ENCODE results near the gene RNF130.
"Not testable (repeated sequence)": the region's sequence is repeated elsewhere in the genome, so short reads cannot be mapped to it uniquely, and the experiment has no call there.

RNF130 gene

GRCh38 chr5:179969110-179969509, 102.4 kb downstream of the RNF130 start:
- Histone ChIP-seq H3K9me3 (ENCODE audit: control insufficient read depth, low read length) (no peaks in the 10 kb centered on the region), H3K4me1 (ENCODE audit: control insufficient read depth, insufficient read depth, low read length, poor library complexity, severe bottlenecking) (no peaks in the 10 kb centered on the region), H3K4me3 (ENCODE audit: extremely low read depth, insufficient read depth, low read length, poor library complexity, severe bottlenecking) (no peak overlapping the region), H3K36me3 (ENCODE audit: control insufficient read depth, insufficient read depth, low read length) (peaks cover 63% of the 10 kb centered on the region), H3K27ac (ENCODE audit: low read depth, low read length, severe bottlenecking) (no peak overlapping the region)
- WGBS, 2 experiments (ENCODE audit: insufficient coverage in 2 of 2): 93 to 95% methylated on average over 3 to 4 of the region's 4 CpGs

- Histone ChIP-seq H3K36me3 (ENCODE audit: control insufficient read depth, insufficient read depth, low read length) (peaks cover 66% of the 10 kb centered on the region), H3K4me3 (ENCODE audit: extremely low read depth, insufficient read depth, low read length, poor library complexity, severe bottlenecking) (no peak overlapping the region), H3K4me1 (ENCODE audit: control insufficient read depth, insufficient read depth, low read length, poor library complexity, severe bottlenecking) (no peaks in the 10 kb centered on the region), H3K27ac (ENCODE audit: low read depth, low read length, severe bottlenecking) (no peak overlapping the region), H3K9me3 (ENCODE audit: control insufficient read depth, low read length) (no peaks in the 10 kb centered on the region)
- 17 to 33% methylated on average over 1 of the region's 1 CpG for WGBS, 2 experiments (ENCODE audit: insufficient coverage in 2 of 2)
Measured at GRCh38 chr5:179967489-179967888, 104.1 kb downstream of the RNF130 start.

GRCh38 chr5:179964015-179964414, 107.5 kb downstream of the RNF130 start:
- Histone ChIP-seq H3K36me3 (ENCODE audit: control insufficient read depth, insufficient read depth, low read length) (peaks cover 66% of the 10 kb centered on the region), H3K9me3 (ENCODE audit: control insufficient read depth, low read length) (no peaks in the 10 kb centered on the region), H3K4me3 (ENCODE audit: extremely low read depth, insufficient read depth, low read length, poor library complexity, severe bottlenecking) (no peak overlapping the region), H3K27ac (ENCODE audit: low read depth, low read length, severe bottlenecking) (no peak overlapping the region), H3K4me1 (ENCODE audit: control insufficient read depth, insufficient read depth, low read length, poor library complexity, severe bottlenecking) (no peaks in the 10 kb centered on the region)
- 95 to 98% methylated on average over 5 to 8 of the region's 8 CpGs for WGBS, 2 experiments (ENCODE audit: insufficient coverage in 2 of 2)

GRCh38 chr5:179963375-179963774, 108.2 kb downstream of the RNF130 start:
- Histone ChIP-seq H3K27ac (ENCODE audit: low read depth, low read length, severe bottlenecking) (no peak overlapping the region), H3K36me3 (ENCODE audit: control insufficient read depth, insufficient read depth, low read length) (peaks cover 65% of the 10 kb centered on the region), H3K4me1 (ENCODE audit: control insufficient read depth, insufficient read depth, low read length, poor library complexity, severe bottlenecking) (no peaks in the 10 kb centered on the region), H3K9me3 (ENCODE audit: control insufficient read depth, low read length) (no peaks in the 10 kb centered on the region), H3K4me3 (ENCODE audit: extremely low read depth, insufficient read depth, low read length, poor library complexity, severe bottlenecking) (no peak overlapping the region)
- 92 to 99% methylated on average over 4 of the region's 4 CpGs for WGBS, 2 experiments (ENCODE audit: insufficient coverage in 2 of 2)

GRCh38 chr5:179960204-179960831, 111.2 kb downstream of the RNF130 start:
- H3K4me3 ChIP-seq (ENCODE audit: extremely low read depth, insufficient read depth, low read length, poor library complexity, severe bottlenecking): no peak overlapping the region
- H3K9me3 ChIP-seq (ENCODE audit: control insufficient read depth, low read length): no peaks in the 10 kb centered on the region
- no peaks in the 10 kb centered on the region for H3K4me1 ChIP-seq (ENCODE audit: control insufficient read depth, insufficient read depth, low read length, poor library complexity, severe bottlenecking)
- H3K36me3 ChIP-seq (ENCODE audit: control insufficient read depth, insufficient read depth, low read length): peaks cover 44% of the 10 kb centered on the region
- no peak overlapping the region for H3K27ac ChIP-seq (ENCODE audit: low read depth, low read length, severe bottlenecking)
- WGBS, 2 experiments (ENCODE audit: insufficient coverage in 2 of 2): 90 to 100% methylated on average over 2 to 4 of the region's 5 CpGs

- H3K9me3 ChIP-seq (ENCODE audit: control insufficient read depth, low read length): no peaks in the 10 kb centered on the region
- 98 to 100% methylated on average over 2 to 4 of the region's 6 CpGs for WGBS, 2 experiments (ENCODE audit: insufficient coverage in 2 of 2)
- no peak overlapping the region for H3K27ac ChIP-seq (ENCODE audit: low read depth, low read length, severe bottlenecking)
- H3K4me1 ChIP-seq (ENCODE audit: control insufficient read depth, insufficient read depth, low read length, poor library complexity, severe bottlenecking): no peaks in the 10 kb centered on the region
- peaks cover 42% of the 10 kb centered on the region for H3K36me3 ChIP-seq (ENCODE audit: control insufficient read depth, insufficient read depth, low read length)
- H3K4me3 ChIP-seq (ENCODE audit: extremely low read depth, insufficient read depth, low read length, poor library complexity, severe bottlenecking): no peak overlapping the region
Measured at GRCh38 chr5:179959641-179960040, 111.9 kb downstream of the RNF130 start.

GRCh38 chr5:179959118-179959517, 112.4 kb downstream of the RNF130 start:
- not testable (repeated sequence) for H3K27ac ChIP-seq (ENCODE audit: low read depth, low read length, severe bottlenecking); H3K4me1 ChIP-seq (ENCODE audit: control insufficient read depth, insufficient read depth, low read length, poor library complexity, severe bottlenecking); H3K4me3 ChIP-seq (ENCODE audit: extremely low read depth, insufficient read depth, low read length, poor library complexity, severe bottlenecking); H3K9me3 ChIP-seq (ENCODE audit: control insufficient read depth, low read length)
- 88 to 90% methylated on average over 1 to 3 of the region's 5 CpGs for WGBS, 2 experiments (ENCODE audit: insufficient coverage in 2 of 2)
- H3K36me3 ChIP-seq (ENCODE audit: control insufficient read depth, insufficient read depth, low read length): peaks cover 43% of the 10 kb centered on the region

- Histone ChIP-seq H3K9me3 (ENCODE audit: control insufficient read depth, low read length) (no peaks in the 10 kb centered on the region), H3K36me3 (ENCODE audit: control insufficient read depth, insufficient read depth, low read length) (peaks cover 17% of the 10 kb centered on the region), H3K4me1 (ENCODE audit: control insufficient read depth, insufficient read depth, low read length, poor library complexity, severe bottlenecking) (no peaks in the 10 kb centered on the region), H3K4me3 (ENCODE audit: extremely low read depth, insufficient read depth, low read length, poor library complexity, severe bottlenecking) (no peak overlapping the region), H3K27ac (ENCODE audit: low read depth, low read length, severe bottlenecking) (no peak overlapping the region)
- 80% methylated on average over 1 of the region's 2 CpGs; no CpG with 5 or more reads in 1 of the 2 experiments for WGBS, 2 experiments (ENCODE audit: insufficient coverage in 2 of 2)
Measured at GRCh38 chr5:179955630-179956029, 115.9 kb downstream of the RNF130 start.

- peaks cover 17% of the 10 kb centered on the region for H3K36me3 ChIP-seq (ENCODE audit: control insufficient read depth, insufficient read depth, low read length)
Measured at GRCh38 chr5:179955062-179955461, 116.5 kb downstream of the RNF130 start.

GRCh38 chr5:179954434-179954833, 117.1 kb downstream of the RNF130 start:
- no peak overlapping the region for H3K27ac ChIP-seq (ENCODE audit: low read depth, low read length, severe bottlenecking)
- H3K4me1 ChIP-seq (ENCODE audit: control insufficient read depth, insufficient read depth, low read length, poor library complexity, severe bottlenecking): no peaks in the 10 kb centered on the region
- 83 to 90% methylated on average over 2 to 3 of the region's 6 CpGs for WGBS, 2 experiments (ENCODE audit: insufficient coverage in 2 of 2)
- no peaks in the 10 kb centered on the region for H3K9me3 ChIP-seq (ENCODE audit: control insufficient read depth, low read length)
- peaks cover 17% of the 10 kb centered on the region for H3K36me3 ChIP-seq (ENCODE audit: control insufficient read depth, insufficient read depth, low read length)
- H3K4me3 ChIP-seq (ENCODE audit: extremely low read depth, insufficient read depth, low read length, poor library complexity, severe bottlenecking): no peak overlapping the region

More at GRCh38 chr5:179955062-179955461, 116.5 kb downstream of the RNF130 start:
- WGBS, 2 experiments (ENCODE audit: insufficient coverage in 2 of 2): 95% methylated on average over 4 to 5 of the region's 6 CpGs
- no peak overlapping the region for H3K4me3 ChIP-seq (ENCODE audit: extremely low read depth, insufficient read depth, low read length, poor library complexity, severe bottlenecking)
- no peak overlapping the region for H3K27ac ChIP-seq (ENCODE audit: low read depth, low read length, severe bottlenecking)
- H3K4me1 ChIP-seq (ENCODE audit: control insufficient read depth, insufficient read depth, low read length, poor library complexity, severe bottlenecking): no peaks in the 10 kb centered on the region
- H3K9me3 ChIP-seq (ENCODE audit: control insufficient read depth, low read length): no peaks in the 10 kb centered on the region

GRCh38 chr5:179953987-179954386, 117.6 kb downstream of the RNF130 start:
- no peaks in the 10 kb centered on the region for H3K4me1 ChIP-seq (ENCODE audit: control insufficient read depth, insufficient read depth, low read length, poor library complexity, severe bottlenecking)
- H3K9me3 ChIP-seq (ENCODE audit: control insufficient read depth, low read length): no peaks in the 10 kb centered on the region
- H3K4me3 ChIP-seq (ENCODE audit: extremely low read depth, insufficient read depth, low read length, poor library complexity, severe bottlenecking): no peak overlapping the region
- H3K27ac ChIP-seq (ENCODE audit: low read depth, low read length, severe bottlenecking): no peak overlapping the region
- WGBS, 2 experiments (ENCODE audit: insufficient coverage in 2 of 2): 100% methylated on average over 3 of the region's 4 CpGs; no CpG with 5 or more reads in 1 of the 2 experiments
- peaks cover 17% of the 10 kb centered on the region for H3K36me3 ChIP-seq (ENCODE audit: control insufficient read depth, insufficient read depth, low read length)
